CD14-positive monocyte (primary cell): Measurements from ENCODE around the gene C19orf25. TPM values are rescaled to one million over a fixed set of nuclear protein-coding genes. Genes with fewer than 3 reads are reported as not detected.

Experiments used
- DNase-seq, 3 donors: peaks; one replicate each; pipeline ENCODE4 v3.0.0-alpha.2; 2011 to 2022
- H2AFZ ChIP-seq: 2 replicates; pipeline ENCODE4 v1.6.0; 2012; ENCODE audit warnings: mild to moderate bottlenecking, low read depth, low read length, inconsistent platforms; ENCODE audit not compliant: insufficient read depth, poor library complexity, severe bottlenecking
- H3K27ac ChIP-seq, 2 donors: 1 replicate in 1 of 2; 2 replicates in 1 of 2; pipeline ENCODE4 v1.5.1; 2012 to 2013; ENCODE audit warnings: low read length in 2 of 2, control low read depth in 1 of 2, inconsistent platforms in 1 of 2, low read depth in 1 of 2, mild to moderate bottlenecking in 1 of 2
- H3K27me3 ChIP-seq, 2 donors: one replicate each; pipeline versions ENCODE4 v1.6.0 to v1.6.1; 2011 to 2013; ENCODE audit warnings: low read length in 2 of 2; ENCODE audit not compliant: control insufficient read depth in 2 of 2, insufficient read depth in 2 of 2
- H3K36me3 ChIP-seq, 2 donors: replicated peaks in 1 of 2; 1 replicate in 1 of 2; 2 replicates in 1 of 2; pipeline versions ENCODE4 v1.5.1 to v1.6.1; 2012 to 2013; ENCODE audit warnings: low read length in 2 of 2, control low read depth in 1 of 2, inconsistent platforms in 1 of 2, mild to moderate bottlenecking in 1 of 2; ENCODE audit not compliant: insufficient read depth in 2 of 2, control insufficient read depth in 1 of 2
- H3K4me1 ChIP-seq, 2 donors: 1 replicate in 1 of 2; 2 replicates in 1 of 2; pipeline versions ENCODE4 v1.5.1 to v1.6.1; 2012 to 2013; ENCODE audit warnings: low read length in 2 of 2, control low read depth in 1 of 2, inconsistent platforms in 1 of 2, mild to moderate bottlenecking in 1 of 2, moderate library complexity in 1 of 2; ENCODE audit not compliant: insufficient read depth in 2 of 2, control insufficient read depth in 1 of 2
- H3K4me2 ChIP-seq: replicated peaks from 2 replicates; pipeline ENCODE3; 2012; ENCODE audit warnings: low read length, moderate library complexity, mild to moderate bottlenecking; ENCODE audit not compliant: poor library complexity, severe bottlenecking; ENCODE audit errors: extremely low read depth
- H3K4me3 ChIP-seq, 3 experiments: fragments of 200-600 bp in 1 of 3; sonication (generic) in 1 of 3; replicated peaks in 1 of 3; 1 replicate in 2 of 3; 2 replicates in 1 of 3; pipeline ENCODE4 v1.5.1; 2011 to 2013; ENCODE audit warnings: low read length in 3 of 3, mild to moderate bottlenecking in 3 of 3, control low read depth in 2 of 3, low read depth in 2 of 3, inconsistent platforms in 1 of 3, moderate library complexity in 1 of 3
- H3K79me2 ChIP-seq: 2 replicates; pipeline ENCODE4 v1.6.0; 2012; ENCODE audit warnings: mild to moderate bottlenecking, control low read depth, inconsistent platforms, low read length, moderate library complexity; ENCODE audit not compliant: insufficient read depth
- H3K9ac ChIP-seq: 2 replicates; pipeline ENCODE4 v1.6.0; 2017; ENCODE audit warnings: low read length, mild to moderate bottlenecking; ENCODE audit not compliant: insufficient read depth, poor library complexity, severe bottlenecking
- H3K9me3 ChIP-seq, 2 donors: replicated peaks in 1 of 2; 1 replicate in 1 of 2; 2 replicates in 1 of 2; pipeline versions ENCODE4 v1.5.1 to v1.6.1; 2012 to 2013; ENCODE audit warnings: low read length in 2 of 2, control low read depth in 1 of 2; ENCODE audit not compliant: control insufficient read depth in 1 of 2, insufficient read depth in 1 of 2
- H4K20me1 ChIP-seq: 2 replicates; pipeline ENCODE4 v1.6.0; 2012; ENCODE audit warnings: mild to moderate bottlenecking, low read length, control low read depth, moderate library complexity; ENCODE audit not compliant: insufficient read depth
- H3K27ac Mint-ChIP-seq, 7 donors: one replicate each; pipeline ENCODE4 v1.8.0; 2020; ENCODE audit warnings: mild to moderate bottlenecking in 7 of 7, mixed read lengths in 7 of 7, moderate library complexity in 6 of 7, inconsistent platforms in 2 of 7
- H3K27me3 Mint-ChIP-seq, 3 donors: one replicate each; pipeline ENCODE4 v1.8.0; 2021 to 2022; ENCODE audit warnings: low read depth in 3 of 3, mild to moderate bottlenecking in 3 of 3, mixed read lengths in 3 of 3, moderate library complexity in 3 of 3, inconsistent platforms in 1 of 3
- H3K36me3 Mint-ChIP-seq, 2 donors: one replicate each; pipeline ENCODE4 v1.8.0; 2020; ENCODE audit warnings: mixed read lengths in 2 of 2, inconsistent platforms in 1 of 2, mild to moderate bottlenecking in 1 of 2
- H3K4me1 Mint-ChIP-seq: one replicate; pipeline ENCODE4 v1.8.0; 2020; ENCODE audit warnings: mild to moderate bottlenecking, mixed read lengths
- H3K4me3 Mint-ChIP-seq, 2 donors: one replicate each; pipeline ENCODE4 v1.8.0; 2020; ENCODE audit warnings: mild to moderate bottlenecking in 2 of 2, mixed read lengths in 2 of 2, moderate library complexity in 1 of 2
- H3K9me3 Mint-ChIP-seq, 7 donors: one replicate each; pipeline ENCODE4 v1.8.0; 2020 to 2022; ENCODE audit warnings: mixed read lengths in 7 of 7, mild to moderate bottlenecking in 6 of 7, moderate library complexity in 6 of 7, inconsistent platforms in 2 of 7
- WGBS: methylation state at CpG from one replicate; pipeline ENCODE4 v1.1.5; 2013; ENCODE audit warnings: missing lambda C conversion rate; ENCODE audit not compliant: insufficient coverage; 5-methylcytosine and 5-hydroxymethylcytosine counted together
- intact Hi-C, 2 donors: fragments of 100-400 bp; cut with micrococcal nuclease; formaldehyde crosslinking; loops; one replicate each; pipeline versions ENCODE4 v1.15.0 to v1.15.1; 2023
- polyA plus RNA-seq, 3 donors: library from polyadenylated mRNA; depleted of rRNA in 1 of 3; unstranded in 2 of 3; stranded (reverse) in 1 of 3; fragments of 300-500 nt in 2 of 3; fragments of >200 nt in 1 of 3; fragmentation: Illumina TruSeq in 2 of 3; gene quantifications; 1 replicate in 2 of 3; 2 replicates in 1 of 3; pipeline ENCODE4 v1.2.3, GENCODE V29; 2012 to 2021
- TF ChIP-seq, protein P1 (sequence below): fragments of 200-600 bp; IDR thresholded peaks from one replicate; pipeline ENCODE4 v1.8.0; 2022; ENCODE audit warnings: antibody characterized with exemption, mild to moderate bottlenecking

Gene C19orf25
- polyA plus RNA-seq, 3 donors = 18.2 to 20.9 (median 19.9) TPM

DNA sequence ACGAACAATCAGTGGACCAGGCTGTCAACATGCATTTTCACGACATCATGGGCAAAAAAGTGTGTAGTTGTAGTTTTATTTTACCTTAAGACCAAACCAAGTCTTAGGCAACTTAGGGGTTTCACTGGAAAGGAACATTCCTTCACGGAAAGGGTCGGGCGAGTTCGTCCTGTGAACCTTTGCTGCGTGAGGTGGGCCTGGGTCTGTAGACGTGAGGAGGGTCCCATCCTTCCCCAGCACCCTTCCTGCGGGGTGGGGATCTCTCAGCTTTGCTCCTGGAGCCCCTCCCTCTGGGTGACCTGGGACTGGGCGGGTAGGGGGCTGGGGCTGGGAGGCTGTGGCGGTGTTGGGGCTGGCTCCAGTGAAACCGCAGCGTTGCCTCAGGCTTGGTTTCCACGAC lies 53.1 kb downstream of the C19orf25 start:
- Mint-ChIP-seq H3K4me1 (no peaks in the 10 kb centered on the region), H3K27ac (no peak overlapping the region), H3K36me3 (peaks cover 55 to 85% of the 10 kb centered on the region in 2 donors), H3K9me3 (no peaks in the 10 kb centered on the region), H3K4me3 (no peak overlapping the region), H3K27me3 (no peaks in the 10 kb centered on the region)
- Histone ChIP-seq H3K4me2 (no peak overlapping the region), H3K79me2 (peaks cover 34% of the 10 kb centered on the region), H3K27ac (no peak overlapping the region), H3K9ac (no peak overlapping the region), H3K4me1 (no peaks in the 10 kb centered on the region), H3K27me3 (no peaks in the 10 kb centered on the region), H3K36me3 (peaks cover 86 to 96% of the 10 kb centered on the region in 2 donors), H3K4me3 (no peak overlapping the region), H2AFZ (no peak overlapping the region), H4K20me1 (peaks cover 91% of the 10 kb centered on the region), H3K9me3 (no peaks in the 10 kb centered on the region)
- no peak for DNase-seq
- 98% methylated on average over 7 of the region's 14 CpGs for WGBS
- intact Hi-C loops = no loop called here
- TF ChIP-seq, protein P1, sequence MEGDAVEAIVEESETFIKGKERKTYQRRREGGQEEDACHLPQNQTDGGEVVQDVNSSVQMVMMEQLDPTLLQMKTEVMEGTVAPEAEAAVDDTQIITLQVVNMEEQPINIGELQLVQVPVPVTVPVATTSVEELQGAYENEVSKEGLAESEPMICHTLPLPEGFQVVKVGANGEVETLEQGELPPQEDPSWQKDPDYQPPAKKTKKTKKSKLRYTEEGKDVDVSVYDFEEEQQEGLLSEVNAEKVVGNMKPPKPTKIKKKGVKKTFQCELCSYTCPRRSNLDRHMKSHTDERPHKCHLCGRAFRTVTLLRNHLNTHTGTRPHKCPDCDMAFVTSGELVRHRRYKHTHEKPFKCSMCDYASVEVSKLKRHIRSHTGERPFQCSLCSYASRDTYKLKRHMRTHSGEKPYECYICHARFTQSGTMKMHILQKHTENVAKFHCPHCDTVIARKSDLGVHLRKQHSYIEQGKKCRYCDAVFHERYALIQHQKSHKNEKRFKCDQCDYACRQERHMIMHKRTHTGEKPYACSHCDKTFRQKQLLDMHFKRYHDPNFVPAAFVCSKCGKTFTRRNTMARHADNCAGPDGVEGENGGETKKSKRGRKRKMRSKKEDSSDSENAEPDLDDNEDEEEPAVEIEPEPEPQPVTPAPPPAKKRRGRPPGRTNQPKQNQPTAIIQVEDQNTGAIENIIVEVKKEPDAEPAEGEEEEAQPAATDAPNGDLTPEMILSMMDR = no peak

GRCh38 chr19:1425102-1425837 lies 53.7 kb downstream of the C19orf25 start:
- no peak overlapping the region for H3K9ac ChIP-seq
- no peaks in the 10 kb centered on the region for H3K4me1 Mint-ChIP-seq
- no peaks in the 10 kb centered on the region for H3K4me1 ChIP-seq
- no peak overlapping the region for H3K27ac Mint-ChIP-seq
- H3K27ac ChIP-seq = no peak overlapping the region
- peaks cover 39% of the 10 kb centered on the region for H3K79me2 ChIP-seq
- peaks cover 89 to 97% of the 10 kb centered on the region in 2 donors for H3K36me3 ChIP-seq
- TF ChIP-seq, protein P1 = no peak
- intact Hi-C loops = no loop called here
- H3K4me3 Mint-ChIP-seq = no peak overlapping the region
- H3K27me3 ChIP-seq = no peaks in the 10 kb centered on the region
- no peak overlapping the region for H2AFZ ChIP-seq
- no peaks in the 10 kb centered on the region for H3K27me3 Mint-ChIP-seq
- peaks cover 58 to 85% of the 10 kb centered on the region in 2 donors for H3K36me3 Mint-ChIP-seq
- 91% methylated on average over 28 of the region's 33 CpGs for WGBS
- no peak for DNase-seq
- H3K9me3 ChIP-seq = no peaks in the 10 kb centered on the region
- H3K9me3 Mint-ChIP-seq = no peaks in the 10 kb centered on the region
- H4K20me1 ChIP-seq = peaks cover 94% of the 10 kb centered on the region
- H3K4me2 ChIP-seq = no peak overlapping the region
- no peak overlapping the region for H3K4me3 ChIP-seq
